B cell (primary cell): ENCODE measurements around the gene GRPEL1. TPM values are rescaled to one million over a fixed set of nuclear protein-coding genes. Genes with fewer than 3 reads are reported as not detected.

Experiments
- ATAC-seq: fragments of 200-7000 bp; cut with Tn5 transposase; one replicate; pipeline ENCODE4 v1.10.0; 2021; ENCODE audit warnings: low read depth, mild to moderate bottlenecking, moderate number of reproducible peaks, moderate library complexity
- CTCF ChIA-PET: fragments of 350-600 bp; sonication (Branson Sonifier 250); formaldehyde crosslinking; loops from one replicate; lab custom pipeline; 2021; ENCODE audit warnings: antibody characterized with exemption, inconsistent platforms; lab: Charles Lee
- POLR2A ChIA-PET: fragments of 350-600 bp; sonication (Branson Sonifier 250); formaldehyde crosslinking; loops from one replicate; lab custom pipeline; 2021; ENCODE audit warnings: antibody characterized with exemption; lab: Charles Lee
- DNase-seq: peaks from one replicate; pipeline ENCODE4 v3.0.0; 2013
- H2AFZ ChIP-seq: 2 replicates; pipeline ENCODE4 v1.6.1; 2012; ENCODE audit warnings: mild to moderate bottlenecking, low read depth, low read length; ENCODE audit not compliant: insufficient read depth, poor library complexity, severe bottlenecking
- H3K27ac ChIP-seq, 2 donors: 1 replicate in 1 of 2; 2 replicates in 1 of 2; pipeline ENCODE4 v1.5.1; 2012 to 2013; ENCODE audit warnings: low read length in 2 of 2, mild to moderate bottlenecking in 2 of 2, moderate library complexity in 1 of 2
- H3K27me3 ChIP-seq, 4 experiments: fragments of 200-600 bp in 1 of 4; sonication (generic) in 1 of 4; replicated peaks in 1 of 4; 1 replicate in 2 of 4; 2 replicates in 2 of 4; pipeline versions ENCODE4 v1.6.1 to v1.7.0; 2013 to 2016; ENCODE audit warnings: low read length in 3 of 4, mild to moderate bottlenecking in 2 of 4, mixed read lengths in 1 of 4, moderate library complexity in 1 of 4; ENCODE audit not compliant: insufficient read depth in 4 of 4, control insufficient read depth in 3 of 4; ENCODE audit errors: control extremely low read depth in 1 of 4
- H3K36me3 ChIP-seq, 2 experiments: replicated peaks in 1 of 2; 1 replicate in 1 of 2; 2 replicates in 1 of 2; pipeline versions ENCODE4 v1.6.1 to v1.7.1; 2013; ENCODE audit warnings: low read length in 1 of 2; ENCODE audit not compliant: insufficient read depth in 2 of 2, control insufficient read depth in 1 of 2; ENCODE audit errors: control extremely low read depth in 1 of 2, extremely low read depth in 1 of 2
- H3K4me1 ChIP-seq, 2 donors: fragments of 200-600 bp in 1 of 2; sonication (generic) in 1 of 2; 1 replicate in 1 of 2; 2 replicates in 1 of 2; pipeline versions ENCODE4 v1.5.1 to v1.6.1; 2013 to 2017; ENCODE audit warnings: low read length in 2 of 2; ENCODE audit not compliant: control insufficient read depth in 2 of 2, insufficient read depth in 2 of 2
- H3K4me2 ChIP-seq: replicated peaks from 2 replicates; pipeline ENCODE3; 2012; ENCODE audit warnings: mild to moderate bottlenecking, low read depth, low read length; ENCODE audit not compliant: poor library complexity, severe bottlenecking
- H3K4me3 ChIP-seq, 5 experiments: fragments of 200-600 bp in 1 of 5; sonication (generic) in 1 of 5; 1 replicate in 3 of 5; 2 replicates in 2 of 5; pipeline versions ENCODE4 v1.5.1 to v1.7.0; 2011 to 2016; ENCODE audit warnings: low read length in 4 of 5, mild to moderate bottlenecking in 4 of 5, low read depth in 2 of 5, control low read depth in 1 of 5, moderate library complexity in 1 of 5; ENCODE audit not compliant: insufficient read depth in 1 of 5; ENCODE audit errors: control extremely low read depth in 1 of 5, extremely low read depth in 1 of 5
- H3K79me2 ChIP-seq: fragments of 200-600 bp; sonication (generic); one replicate; pipeline ENCODE4 v1.6.0; 2016; ENCODE audit warnings: low read length; ENCODE audit not compliant: control insufficient read depth, insufficient read depth
- H3K9ac ChIP-seq: fragments of 200-600 bp; sonication (generic); 2 replicates; pipeline ENCODE4 v1.6.1; 2017; ENCODE audit warnings: mild to moderate bottlenecking, low read length, moderate library complexity
- H3K9me3 ChIP-seq, 3 donors: one replicate each; pipeline versions ENCODE4 v1.6.1 to v1.7.1; 2013; ENCODE audit warnings: low read length in 2 of 3; ENCODE audit not compliant: control insufficient read depth in 2 of 3, insufficient read depth in 1 of 3; ENCODE audit errors: control extremely low read depth in 1 of 3
- H4K20me1 ChIP-seq: 2 replicates; pipeline ENCODE4 v1.6.0; 2012; ENCODE audit warnings: mild to moderate bottlenecking, low read length; ENCODE audit not compliant: insufficient read depth, control insufficient read depth, poor library complexity, severe bottlenecking
- H3K27ac Mint-ChIP-seq: one replicate; pipeline ENCODE4 v1.8.0; 2021; ENCODE audit warnings: mixed read lengths
- H3K27me3 Mint-ChIP-seq: one replicate; pipeline ENCODE4 v1.8.0; 2021; ENCODE audit warnings: mixed read lengths
- H3K4me1 Mint-ChIP-seq: one replicate; pipeline ENCODE4 v1.8.0; 2021; ENCODE audit warnings: mixed read lengths
- H3K4me3 Mint-ChIP-seq: one replicate; pipeline ENCODE4 v1.8.0; 2021; ENCODE audit warnings: mixed read lengths
- H3K9me3 Mint-ChIP-seq: one replicate; pipeline ENCODE4 v1.8.0; 2022; ENCODE audit warnings: mixed read lengths; ENCODE audit not compliant: insufficient read depth
- EZH2 ChIP-seq: IDR thresholded peaks from 2 replicates; pipeline ENCODE4 v1.6.1; 2012; ENCODE audit warnings: borderline replicate concordance, low read depth, mild to moderate bottlenecking, moderate library complexity, low read length; ENCODE audit not compliant: insufficient read depth, poor library complexity, severe bottlenecking
- WGBS: methylation state at CpG from one replicate; pipeline ENCODE4 v1.1.5; 2013; ENCODE audit warnings: missing lambda C conversion rate; ENCODE audit not compliant: insufficient coverage; 5-methylcytosine and 5-hydroxymethylcytosine counted together
- intact Hi-C: fragments of 100-400 bp; cut with micrococcal nuclease; formaldehyde crosslinking; loops from one replicate; pipeline ENCODE4 v1.10.0; 2022
- polyA plus RNA-seq: library from polyadenylated mRNA; depleted of rRNA; stranded (reverse); fragments of >200 nt; gene quantifications from 2 replicates; pipeline ENCODE4 v1.2.3, GENCODE V29; 2012
- total RNA-seq, 2 donors: library from RNA; stranded (reverse); fragments of 120-200 nt in 1 of 2; gene quantifications; 1 replicate in 1 of 2; 2 replicates in 1 of 2; pipeline versions ENCODE4 v1.2.3 to v1.2.4, GENCODE V29; 2013 to 2022
- TF ChIP-seq, protein P1 (sequence below): fragments of 200-600 bp; IDR thresholded peaks from one replicate; pipeline ENCODE4 v1.8.0; 2022; ENCODE audit warnings: antibody characterized with exemption, mild to moderate bottlenecking

Gene GRPEL1
- total and polyA plus RNA-seq, 2 donors (not counting 1 experiment from before 2014, with no cell fraction given), result 15.0 to 26.0 TPM

DNA sequence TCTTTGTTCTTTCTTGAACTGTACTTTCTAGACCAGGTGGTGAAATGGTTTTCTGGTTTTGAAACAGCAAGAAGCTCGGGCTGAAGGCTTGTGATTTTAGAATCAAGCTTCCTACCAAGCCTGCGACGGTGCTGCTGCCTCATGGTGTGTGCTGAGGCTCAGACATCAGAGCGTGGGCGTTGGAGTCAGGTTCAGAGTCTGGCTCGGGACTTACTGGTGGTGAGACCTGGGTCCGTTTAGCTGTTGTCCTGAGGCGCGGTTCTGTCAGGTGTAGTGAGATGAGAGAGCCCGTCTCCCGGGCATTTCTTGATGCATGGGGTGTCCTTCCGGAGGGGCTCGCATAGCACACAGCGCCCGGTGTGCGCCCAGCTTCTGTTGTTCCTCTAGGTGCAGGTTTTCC, 44.4 kb downstream of the GRPEL1 start:
- peaks cover under 1% of the 10 kb centered on the region for H3K4me1 Mint-ChIP-seq
- no peak overlapping the region for H3K4me2 ChIP-seq
- peaks cover 16% of the 10 kb centered on the region for H3K79me2 ChIP-seq
- no peaks in the 10 kb centered on the region for H3K4me1 ChIP-seq
- no peak for DNase-seq
- no peaks in the 10 kb centered on the region for H3K27me3 ChIP-seq
- H4K20me1 ChIP-seq, result peaks cover 23% of the 10 kb centered on the region
- ChIA-PET CTCF (interaction anchor here (1.1 kb wide), 1 partner anchor 12 kb away, joined by 4 read pairs; no protein-coding TSS in a partner anchor), POLR2A (no interaction called here)
- 98% methylated on average over 15 of the region's 16 CpGs for WGBS
- H3K9ac ChIP-seq, result no peak overlapping the region
- H2AFZ ChIP-seq, result no peak overlapping the region
- no peak for TF ChIP-seq EZH2
- TF ChIP-seq, protein P1, sequence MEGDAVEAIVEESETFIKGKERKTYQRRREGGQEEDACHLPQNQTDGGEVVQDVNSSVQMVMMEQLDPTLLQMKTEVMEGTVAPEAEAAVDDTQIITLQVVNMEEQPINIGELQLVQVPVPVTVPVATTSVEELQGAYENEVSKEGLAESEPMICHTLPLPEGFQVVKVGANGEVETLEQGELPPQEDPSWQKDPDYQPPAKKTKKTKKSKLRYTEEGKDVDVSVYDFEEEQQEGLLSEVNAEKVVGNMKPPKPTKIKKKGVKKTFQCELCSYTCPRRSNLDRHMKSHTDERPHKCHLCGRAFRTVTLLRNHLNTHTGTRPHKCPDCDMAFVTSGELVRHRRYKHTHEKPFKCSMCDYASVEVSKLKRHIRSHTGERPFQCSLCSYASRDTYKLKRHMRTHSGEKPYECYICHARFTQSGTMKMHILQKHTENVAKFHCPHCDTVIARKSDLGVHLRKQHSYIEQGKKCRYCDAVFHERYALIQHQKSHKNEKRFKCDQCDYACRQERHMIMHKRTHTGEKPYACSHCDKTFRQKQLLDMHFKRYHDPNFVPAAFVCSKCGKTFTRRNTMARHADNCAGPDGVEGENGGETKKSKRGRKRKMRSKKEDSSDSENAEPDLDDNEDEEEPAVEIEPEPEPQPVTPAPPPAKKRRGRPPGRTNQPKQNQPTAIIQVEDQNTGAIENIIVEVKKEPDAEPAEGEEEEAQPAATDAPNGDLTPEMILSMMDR, result no peak
- H3K36me3 ChIP-seq, result peaks cover 0 to 69% of the 10 kb centered on the region in 2 experiments
- no peak overlapping the region for H3K27ac ChIP-seq
- no peak overlapping the region for H3K27ac Mint-ChIP-seq
- intact Hi-C loops, result no loop called here
- H3K9me3 Mint-ChIP-seq, result no peaks in the 10 kb centered on the region
- no peaks in the 10 kb centered on the region for H3K9me3 ChIP-seq
- H3K4me3 Mint-ChIP-seq, result no peak overlapping the region
- ATAC-seq, result no peak
- no peak overlapping the region for H3K4me3 ChIP-seq
- no peaks in the 10 kb centered on the region for H3K27me3 Mint-ChIP-seq

DNA sequence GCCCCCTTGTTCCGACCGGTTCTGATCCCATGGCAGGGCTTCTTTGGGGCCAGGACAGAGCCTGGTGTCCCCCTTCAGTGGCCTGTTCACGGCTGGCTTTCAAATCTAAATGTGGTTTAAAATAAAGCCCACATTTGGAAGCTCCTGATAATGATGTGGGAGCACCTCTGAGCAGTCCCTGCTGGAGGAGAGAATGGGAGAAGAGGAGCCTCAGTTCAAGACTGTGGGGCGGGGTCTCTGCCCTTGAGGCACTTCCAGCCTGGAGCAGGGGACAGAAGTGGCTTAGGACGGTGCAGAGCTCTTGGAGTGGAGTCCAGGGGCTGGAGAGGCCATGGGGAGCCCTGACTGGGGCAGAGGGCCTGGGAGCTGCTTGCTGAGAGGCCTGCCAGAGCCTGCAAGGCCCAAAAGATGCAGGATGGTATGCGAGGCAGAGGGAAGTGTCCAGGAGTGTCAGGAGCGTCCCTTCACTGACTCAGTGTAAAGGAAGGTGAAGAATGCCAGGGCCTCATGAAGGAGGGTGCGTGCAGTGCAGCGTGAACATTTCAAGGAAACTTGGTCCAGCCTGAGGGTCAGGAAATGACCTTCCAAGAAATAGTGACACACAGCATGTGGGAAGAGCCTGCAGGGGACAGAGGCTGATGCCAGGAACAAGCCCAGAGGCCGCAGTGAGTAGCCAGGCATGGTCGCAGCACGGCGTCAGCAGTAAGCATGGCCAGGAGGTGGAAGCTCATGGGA, 45.8 kb downstream of the GRPEL1 start:
- no peaks in the 10 kb centered on the region for H3K9me3 ChIP-seq
- Mint-ChIP-seq H3K27ac (peak overlapping the region; percentile 26), H3K4me1 (no peaks in the 10 kb centered on the region), H3K27me3 (no peaks in the 10 kb centered on the region), H3K4me3 (no peak overlapping the region), H3K9me3 (no peaks in the 10 kb centered on the region)
- H3K4me1 ChIP-seq, result no peaks in the 10 kb centered on the region
- no peak overlapping the region for H3K4me2 ChIP-seq
- no peak overlapping the region for H3K9ac ChIP-seq
- peaks cover 23% of the 10 kb centered on the region for H3K79me2 ChIP-seq
- WGBS, result 94% methylated on average over 13 of the region's 13 CpGs
- POLR2A ChIA-PET, result no interaction called here
- intact Hi-C loops, result no loop called here
- ATAC-seq (no peak), DNase-seq (no peak)
- H3K4me3 ChIP-seq, result no peak overlapping the region
- H2AFZ ChIP-seq, result no peak overlapping the region
- peaks cover 15% of the 10 kb centered on the region for H4K20me1 ChIP-seq
- CTCF ChIA-PET, result no interaction called here
- TF ChIP-seq, protein P1, result no peak
- TF ChIP-seq EZH2, result no peak
- H3K36me3 ChIP-seq, result peaks cover 0 to 71% of the 10 kb centered on the region in 2 experiments
- no peak overlapping the region for H3K27ac ChIP-seq
- H3K27me3 ChIP-seq, result no peaks in the 10 kb centered on the region
